Esophagus (tissue), 2 donors: ENCODE results near the gene KIF7. TPM values are rescaled to one million over a fixed set of nuclear protein-coding genes. Genes with fewer than 3 reads are reported as not detected.

Experiments
- H3K27ac ChIP-seq, 2 donors: one replicate each; pipeline ENCODE4 v1.5.1; 2013; ENCODE audit warnings: low read depth in 2 of 2, mild to moderate bottlenecking in 2 of 2, inconsistent platforms in 1 of 2, low read length in 1 of 2, moderate library complexity in 1 of 2
- H3K27me3 ChIP-seq, 2 donors: one replicate each; pipeline ENCODE4 v1.6.1; 2013; ENCODE audit warnings: low read length in 2 of 2, control low read depth in 1 of 2, mild to moderate bottlenecking in 1 of 2; ENCODE audit not compliant: insufficient read depth in 2 of 2, control insufficient read depth in 1 of 2
- H3K36me3 ChIP-seq, 2 donors: one replicate each; pipeline ENCODE4 v1.6.1; 2013; ENCODE audit warnings: low read length in 1 of 2; ENCODE audit not compliant: control insufficient read depth in 2 of 2, insufficient read depth in 2 of 2
- H3K4me1 ChIP-seq, 2 donors: one replicate each; pipeline ENCODE4 v1.6.1; 2013; ENCODE audit warnings: low read length in 1 of 2; ENCODE audit not compliant: control insufficient read depth in 2 of 2, insufficient read depth in 2 of 2
- H3K4me3 ChIP-seq, 2 donors: one replicate each; pipeline ENCODE4 v1.5.1; 2013; ENCODE audit warnings: low read length in 2 of 2, mild to moderate bottlenecking in 2 of 2, low read depth in 1 of 2, moderate library complexity in 1 of 2
- H3K9me3 ChIP-seq, 2 donors: one replicate each; pipeline ENCODE4 v1.6.1; 2013; ENCODE audit warnings: mild to moderate bottlenecking in 2 of 2, low read depth in 1 of 2, low read length in 1 of 2, moderate library complexity in 1 of 2; ENCODE audit not compliant: control insufficient read depth in 2 of 2, insufficient read depth in 1 of 2
- WGBS, 2 donors: extraction: QIAGEN DNeasy Blood & Tissue Kit; methylation state at CpG; one replicate each; pipeline ENCODE4 v1.1.7; 2013; 5-methylcytosine and 5-hydroxymethylcytosine counted together
- polyA plus RNA-seq, 2 donors: library from polyadenylated mRNA; stranded (reverse); fragments of 200-250 nt; gene quantifications; one replicate each; pipeline ENCODE4 v1.2.3, GENCODE V29; 2013
- donor health status: healthy with polysubstance abuse.
- donor health status: Bipolar disorder and iron deficiency.

KIF7 gene
- polyA plus RNA-seq, 2 donors, result 1.00 to 1.1 TPM

DNA sequence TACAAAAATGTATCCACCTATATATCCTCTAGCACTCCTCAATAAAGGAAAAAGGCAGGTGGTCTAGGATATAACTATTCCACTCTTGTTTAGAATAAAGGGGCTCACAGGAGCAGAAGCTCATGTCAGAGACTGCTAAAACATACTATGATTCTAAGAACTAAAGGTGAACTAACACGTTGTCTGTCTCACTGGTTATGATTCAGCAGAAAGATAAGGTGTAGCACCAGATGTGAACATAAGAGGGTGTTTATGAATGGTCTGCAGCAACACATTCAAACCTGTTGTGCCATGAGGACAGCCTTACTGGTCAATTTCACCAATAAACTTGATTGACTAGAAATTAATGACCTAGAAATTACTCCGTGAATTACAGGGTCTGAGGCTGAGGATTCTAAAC is 30.7 kb upstream of the KIF7 start:
- peaks cover 0 to 2% of the 10 kb centered on the region in 2 donors for H3K4me1 ChIP-seq
- no peak overlapping the region for H3K27ac ChIP-seq
- H3K9me3 ChIP-seq, result no peaks in the 10 kb centered on the region
- no peaks in the 10 kb centered on the region for H3K27me3 ChIP-seq
- no peak overlapping the region for H3K4me3 ChIP-seq
- peaks cover 0 to 8% of the 10 kb centered on the region in 2 donors for H3K36me3 ChIP-seq
- WGBS, 2 donors, result 79 to 90% methylated on average over 2 of the region's 2 CpGs

DNA sequence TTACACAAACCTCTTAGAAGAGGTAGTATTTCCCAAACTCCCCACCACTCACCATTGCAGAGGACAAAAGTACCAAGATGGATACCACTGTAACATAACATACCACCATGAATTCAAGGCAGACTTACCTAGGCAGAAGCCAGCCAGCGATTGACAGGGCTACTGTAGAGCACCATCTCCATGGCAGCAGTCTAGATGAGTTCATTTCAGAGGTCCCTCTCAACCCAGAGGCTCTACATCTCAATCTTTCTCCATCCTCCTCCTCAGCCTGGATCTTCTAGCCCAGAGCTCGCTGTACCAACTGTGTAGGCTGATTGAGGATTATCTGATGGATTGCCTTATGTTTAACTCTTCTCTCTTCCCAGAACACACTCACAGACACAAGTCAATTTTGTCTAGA is 25.9 kb upstream of the KIF7 start:
- peaks cover 0 to 3% of the 10 kb centered on the region in 2 donors for H3K4me1 ChIP-seq
- H3K9me3 ChIP-seq, result no peaks in the 10 kb centered on the region
- WGBS, 2 donors, result 86 to 90% methylated on average over 2 of the region's 2 CpGs
- no peaks in the 10 kb centered on the region for H3K27me3 ChIP-seq
- peaks cover 0 to 8% of the 10 kb centered on the region in 2 donors for H3K36me3 ChIP-seq
- peak overlapping the region in 1 of 2 donors; percentile 36 for H3K27ac ChIP-seq
- H3K4me3 ChIP-seq, result no peak overlapping the region

DNA sequence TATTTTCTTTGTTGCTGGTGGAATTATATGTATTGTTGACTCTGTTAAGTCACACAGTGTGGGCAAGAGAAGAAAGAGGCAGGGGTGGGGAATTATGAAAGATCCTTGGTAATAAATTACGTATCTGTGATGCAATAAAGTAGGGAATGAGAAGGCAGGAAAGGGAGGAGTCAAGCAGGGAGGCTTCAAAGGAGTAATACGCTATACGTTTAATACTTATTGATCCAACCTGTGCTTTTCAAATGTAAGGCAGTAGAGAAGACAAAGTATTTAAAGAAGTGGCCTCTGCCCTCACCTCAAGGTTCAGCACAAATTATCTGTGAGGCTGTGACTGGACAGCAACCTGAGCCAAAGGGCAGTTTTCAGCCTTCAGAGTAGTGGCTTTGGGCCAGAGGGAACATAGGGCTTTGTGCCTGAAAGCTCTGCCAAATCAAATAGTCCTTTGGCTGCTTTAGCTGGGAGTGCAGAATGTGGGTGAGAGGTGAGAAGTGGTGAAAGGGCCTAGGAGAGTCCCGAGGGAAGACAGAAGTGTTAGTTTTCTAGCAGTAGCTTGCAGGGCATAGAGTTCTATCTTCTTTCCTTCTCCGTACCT is 25.1 kb upstream of the KIF7 start:
- WGBS, 2 donors, result 37 to 39% methylated on average over 5 of the region's 5 CpGs
- Histone ChIP-seq H3K27me3 (no peaks in the 10 kb centered on the region), H3K4me3 (no peak overlapping the region), H3K4me1 (peaks cover 0 to 3% of the 10 kb centered on the region in 2 donors), H3K36me3 (peaks cover 0 to 8% of the 10 kb centered on the region in 2 donors), H3K27ac (peak overlapping the region in 1 of 2 donors; percentile 58), H3K9me3 (no peaks in the 10 kb centered on the region)

DNA sequence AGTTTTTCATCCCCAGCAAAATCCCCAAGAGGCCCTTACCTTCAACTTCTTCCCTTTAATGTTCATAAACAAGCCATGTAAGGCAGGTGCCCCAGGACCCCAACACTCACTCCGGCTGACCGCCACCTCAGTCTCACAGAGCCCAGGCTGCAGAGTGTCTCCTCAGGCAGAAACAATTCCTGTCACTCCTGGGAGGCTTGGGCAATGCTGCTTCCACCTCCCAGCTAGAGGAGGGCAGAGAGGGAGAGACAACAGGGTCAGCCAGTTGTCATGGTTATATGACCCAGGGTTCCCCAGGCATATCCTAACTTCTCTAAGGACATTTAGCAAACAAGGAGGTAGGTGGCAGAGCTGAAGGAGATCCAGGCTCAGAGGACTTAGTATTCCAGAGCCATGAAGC is 23.9 kb upstream of the KIF7 start, which contains the start of gene PLIN1:
Gene PLIN1, minus strand, starts transcription at position 156 of the 400 bp plus-strand sequence. CDS start 1,878 bp downstream, outside the sequence.
- peaks cover 0 to 8% of the 10 kb centered on the region in 2 donors for H3K36me3 ChIP-seq
- H3K27ac ChIP-seq, result no peak within 1 kb of the TSS
- H3K4me1 ChIP-seq, result peaks cover 0 to 3% of the 10 kb centered on the region in 2 donors
- H3K27me3 ChIP-seq, result no peaks in the 10 kb centered on the region
- no peaks in the 10 kb centered on the region for H3K9me3 ChIP-seq
- no peak within 1 kb of the TSS for H3K4me3 ChIP-seq
- 92 to 95% methylated on average over 2 of the region's 2 CpGs for WGBS, 2 donors

DNA sequence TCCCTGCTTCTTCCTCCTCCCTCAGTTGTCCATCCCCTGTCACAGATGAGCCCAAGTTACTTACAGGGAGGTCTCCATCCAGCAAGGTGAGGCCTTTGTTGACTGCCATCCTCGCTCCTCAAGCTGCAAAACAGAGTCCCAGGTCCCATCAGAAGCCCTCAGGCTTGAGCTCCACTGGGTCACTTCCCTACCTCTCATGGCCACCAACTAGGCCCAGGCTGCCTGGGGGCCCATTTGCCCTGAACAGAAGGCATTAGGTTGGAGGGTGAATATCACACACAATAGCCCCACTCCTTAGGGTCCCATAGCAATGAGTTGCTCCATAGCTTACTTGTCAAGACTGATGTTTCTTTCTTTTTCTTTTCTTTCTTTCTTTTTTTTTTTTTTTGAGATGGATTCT is 22.1 kb upstream of the KIF7 start:
- WGBS, 2 donors, result 80 to 93% methylated on average over 1 of the region's 1 CpG
- Histone ChIP-seq H3K27ac (no peak overlapping the region), H3K9me3 (no peaks in the 10 kb centered on the region), H3K4me3 (no peak overlapping the region), H3K4me1 (peaks cover 0 to 6% of the 10 kb centered on the region in 2 donors), H3K36me3 (peaks cover 0 to 2% of the 10 kb centered on the region in 2 donors), H3K27me3 (no peaks in the 10 kb centered on the region)

DNA sequence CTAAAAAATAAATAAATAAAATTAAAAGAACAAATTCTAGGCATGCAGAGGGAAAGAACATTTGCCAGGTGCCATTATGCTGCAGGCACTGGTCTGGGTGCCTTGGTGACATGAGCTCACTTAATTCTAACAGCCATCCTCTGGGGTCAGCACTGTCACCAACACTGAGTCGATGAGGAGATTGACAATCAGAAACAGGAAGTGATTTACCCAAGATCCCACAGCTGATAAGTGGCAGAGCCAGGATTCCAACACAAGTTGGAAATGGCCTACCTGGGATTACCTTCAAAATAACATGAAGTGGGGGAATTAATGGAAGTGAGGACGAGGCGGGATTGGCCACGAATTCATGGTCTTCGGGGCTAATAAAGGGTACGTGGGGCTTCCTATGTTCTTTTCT is 20.3 kb upstream of the KIF7 start:
- Histone ChIP-seq H3K4me3 (no peak overlapping the region), H3K27ac (no peak overlapping the region), H3K36me3 (no peaks in the 10 kb centered on the region), H3K27me3 (no peaks in the 10 kb centered on the region), H3K9me3 (no peaks in the 10 kb centered on the region), H3K4me1 (peaks cover 0 to 3% of the 10 kb centered on the region in 2 donors)
- WGBS, 2 donors, result 67 to 82% methylated on average over 6 of the region's 6 CpGs

DNA sequence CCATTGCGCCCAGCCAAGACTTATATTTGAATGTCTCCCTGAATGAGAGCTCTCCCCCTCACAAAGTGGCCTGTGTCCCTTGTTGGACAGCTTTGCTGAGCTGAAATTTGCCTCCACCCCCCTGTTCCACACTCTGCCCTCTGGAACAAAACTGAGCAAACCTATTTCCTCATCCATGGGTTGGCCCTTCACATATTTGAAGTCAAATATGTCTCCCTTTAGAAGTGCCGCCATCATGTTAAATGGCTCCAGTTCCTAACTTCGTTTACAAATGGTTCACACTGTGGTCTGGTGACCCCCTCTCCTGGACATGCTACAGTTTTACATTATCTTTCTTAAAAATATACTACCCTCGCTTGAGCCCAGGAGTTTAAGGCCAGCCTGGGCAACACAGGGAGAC is 19.3 kb upstream of the KIF7 start:
- Histone ChIP-seq H3K27me3 (no peaks in the 10 kb centered on the region), H3K4me1 (peaks cover 0 to 3% of the 10 kb centered on the region in 2 donors), H3K27ac (no peak overlapping the region), H3K36me3 (no peaks in the 10 kb centered on the region), H3K9me3 (no peaks in the 10 kb centered on the region), H3K4me3 (no peak overlapping the region)
- WGBS, 2 donors, result 82 to 87% methylated on average over 4 of the region's 4 CpGs

DNA sequence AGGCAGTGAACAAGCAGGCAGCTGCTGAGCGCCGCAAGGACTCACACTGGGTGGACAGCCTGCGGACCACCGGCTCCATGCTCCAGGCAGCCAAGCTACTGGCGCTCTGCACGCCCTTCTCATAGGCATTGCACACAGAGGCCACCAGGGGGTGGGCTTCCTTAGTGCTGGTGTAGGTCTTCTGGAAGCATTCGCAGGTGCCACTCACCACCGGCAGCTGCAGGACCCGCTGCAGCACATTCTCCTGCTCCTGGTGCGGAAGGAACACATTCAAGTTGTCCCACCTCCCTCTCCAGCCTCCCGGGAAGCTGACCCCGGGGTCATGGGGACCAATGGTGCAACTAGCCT is 17.9 kb upstream of the KIF7 start:
- Histone ChIP-seq H3K9me3 (no peaks in the 10 kb centered on the region), H3K4me3 (no peak overlapping the region), H3K36me3 (no peaks in the 10 kb centered on the region), H3K4me1 (peaks cover 0 to 3% of the 10 kb centered on the region in 2 donors), H3K27me3 (no peaks in the 10 kb centered on the region), H3K27ac (no peak overlapping the region)
- WGBS, 2 donors, result 70 to 81% methylated on average over 12 of the region's 12 CpGs

DNA sequence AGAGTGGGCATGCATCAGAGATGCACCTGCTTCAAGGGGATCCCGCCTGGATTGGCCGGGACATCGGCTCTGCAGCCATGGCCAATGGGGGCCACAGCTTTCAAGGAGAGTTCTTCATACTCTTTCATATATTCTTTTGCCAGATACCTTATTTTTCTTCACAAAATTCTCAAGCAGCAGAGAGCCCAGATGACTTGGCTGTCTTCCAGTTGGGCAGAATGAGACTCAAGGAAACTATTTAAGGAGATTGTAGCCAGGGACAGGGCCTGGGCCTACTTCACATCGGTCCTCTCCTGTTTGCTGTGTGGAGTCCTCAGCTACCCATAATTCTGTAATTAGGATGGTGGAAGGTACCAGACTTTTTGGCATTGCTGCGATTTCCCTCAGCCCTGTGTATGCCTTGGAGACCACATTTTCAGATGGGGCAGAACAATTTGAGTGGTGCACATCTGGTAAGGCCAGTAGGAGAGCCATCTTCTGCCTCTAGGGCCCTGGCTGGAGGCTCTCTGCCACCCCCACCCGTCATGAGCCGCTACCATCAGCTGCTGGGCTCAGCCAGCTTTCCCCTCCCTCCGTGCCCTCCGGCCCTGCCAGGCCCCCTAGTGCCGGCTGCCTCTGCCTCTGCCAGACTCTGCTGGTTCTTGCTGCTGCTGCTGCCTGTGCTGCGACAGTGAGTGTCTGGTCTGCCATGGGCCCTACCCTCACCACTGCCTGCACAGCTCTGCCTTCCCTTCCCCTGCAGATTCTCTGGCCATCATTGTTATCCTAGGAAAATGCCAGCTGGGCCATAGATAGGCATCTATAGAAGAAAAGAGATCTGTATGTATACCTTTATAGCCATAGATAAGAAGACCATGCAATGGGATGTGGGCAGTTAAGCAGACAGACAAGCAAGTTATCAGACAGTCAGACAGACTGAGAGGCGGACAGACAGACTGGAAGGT is 17.2 kb upstream of the KIF7 start:
- Histone ChIP-seq H3K9me3 (no peaks in the 10 kb centered on the region), H3K27ac (no peak overlapping the region), H3K4me1 (peaks cover 0 to 3% of the 10 kb centered on the region in 2 donors), H3K4me3 (no peak overlapping the region), H3K36me3 (no peaks in the 10 kb centered on the region), H3K27me3 (no peaks in the 10 kb centered on the region)
- 88 to 91% methylated on average over 12 of the region's 12 CpGs for WGBS, 2 donors
